H1 (cell line): ENCODE data around the gene BUB1B. TPM values are rescaled to one million over a fixed set of nuclear protein-coding genes. Genes with fewer than 3 reads are reported as not detected.

Experiments
- CTCF ChIA-PET: fragments of 300-600 bp; sonication (Branson Sonifier 250); formaldehyde crosslinking; loops from one replicate; lab custom pipeline; 2021; ENCODE audit not compliant: partially characterized antibody; lab: Charles Lee
- POLR2A ChIA-PET: fragments of 300-600 bp; sonication (Branson Sonifier 250); formaldehyde crosslinking; loops from one replicate; lab custom pipeline; 2021; ENCODE audit warnings: inconsistent platforms; ENCODE audit not compliant: partially characterized antibody; lab: Charles Lee
- DNase-seq, 2 experiments: peaks; one replicate each; pipeline versions ENCODE4 v3.0.0 to v3.0.0-alpha.2; 2010 to 2022; ENCODE audit warnings: low spot score in 2 of 2, low read depth in 1 of 2, mixed read lengths in 1 of 2
- FAIRE-seq: peaks from 2 replicates; lab custom pipeline; 2011; peaks lifted over from hg19 to GRCh38; lab: Jason Lieb, UNC
- H2AFZ ChIP-seq: 2 replicates; pipeline ENCODE4 v1.8.1; 2012; ENCODE audit warnings: low read length, inconsistent platforms
- H2AK5ac ChIP-seq: 2 replicates; pipeline ENCODE4 v1.6.1; 2013; ENCODE audit warnings: low read depth, low read length
- H2BK120ac ChIP-seq: replicated peaks from 2 replicates; pipeline ENCODE3; 2013; ENCODE audit warnings: low read depth, low read length, inconsistent platforms
- H2BK12ac ChIP-seq: 2 replicates; pipeline ENCODE4 v1.6.1; 2013; ENCODE audit warnings: low read depth, low read length
- H2BK15ac ChIP-seq: 2 replicates; pipeline ENCODE4 v1.6.1; 2013; ENCODE audit warnings: low read length
- H2BK20ac ChIP-seq: 2 replicates; pipeline ENCODE4 v1.6.1; 2013; ENCODE audit warnings: low read length
- H2BK5ac ChIP-seq: 2 replicates; pipeline ENCODE4 v1.6.1; 2013; ENCODE audit warnings: low read depth, low read length
- H3K14ac ChIP-seq: 2 replicates; pipeline ENCODE4 v1.6.1; 2013; ENCODE audit warnings: inconsistent platforms; ENCODE audit not compliant: insufficient read length
- H3K18ac ChIP-seq: 2 replicates; pipeline ENCODE4 v1.6.1; 2013; ENCODE audit warnings: low read length; ENCODE audit errors: extremely low read depth
- H3K23ac ChIP-seq: 2 replicates; pipeline ENCODE4 v1.6.1; 2013; ENCODE audit warnings: inconsistent platforms; ENCODE audit not compliant: insufficient read length
- H3K23me2 ChIP-seq: 2 replicates; pipeline ENCODE4 v1.6.1; 2013; ENCODE audit warnings: low read depth, low read length
- H3K27ac ChIP-seq: 2 replicates; pipeline ENCODE4 v1.6.1; 2011; ENCODE audit warnings: low read depth, low read length, inconsistent platforms
- H3K27me3 ChIP-seq, 4 experiments: replicated peaks in 1 of 4; 1 replicate in 1 of 4; 2 replicates in 3 of 4; pipeline versions ENCODE4 v1.6.1 to v1.8.1; 2011 to 2013; ENCODE audit warnings: low read length in 3 of 4, mild to moderate bottlenecking in 3 of 4, inconsistent platforms in 2 of 4, mixed read lengths in 2 of 4, moderate library complexity in 1 of 4; ENCODE audit not compliant: control insufficient read depth in 3 of 4, insufficient read depth in 3 of 4; ENCODE audit errors: extremely low read depth in 1 of 4
- H3K36me3 ChIP-seq, 4 experiments: 2 replicates each; pipeline versions ENCODE4 v1.6.1 to v1.8.1; 2011 to 2013; ENCODE audit warnings: mild to moderate bottlenecking in 4 of 4, low read length in 3 of 4, moderate library complexity in 2 of 4, control low read depth in 1 of 4, inconsistent platforms in 1 of 4; ENCODE audit not compliant: insufficient read depth in 4 of 4, control insufficient read depth in 2 of 4
- H3K4ac ChIP-seq: replicated peaks from 2 replicates; pipeline ENCODE3; 2013; ENCODE audit warnings: low read length, low read depth, mixed read lengths, inconsistent platforms; ENCODE audit not compliant: insufficient read length
- H3K4me1 ChIP-seq, 4 experiments: replicated peaks in 1 of 4; 1 replicate in 1 of 4; 2 replicates in 3 of 4; pipeline versions ENCODE4 v1.6.1 to v1.8.1; 2011 to 2013; ENCODE audit warnings: low read length in 3 of 4, inconsistent platforms in 2 of 4, mixed read lengths in 1 of 4; ENCODE audit not compliant: insufficient read depth in 4 of 4, control insufficient read depth in 3 of 4
- H3K4me2 ChIP-seq, 2 experiments: 2 replicates each; pipeline versions ENCODE4 v1.6.1 to v1.8.1; 2011 to 2013; ENCODE audit warnings: low read depth in 2 of 2, low read length in 2 of 2, control low read depth in 1 of 2, inconsistent platforms in 1 of 2, mild to moderate bottlenecking in 1 of 2; ENCODE audit not compliant: insufficient read depth in 1 of 2
- H3K4me3 ChIP-seq, 4 experiments: fragments of 200-600, 300-600 bp in 1 of 4; sonication (generic), shearing (Covaris generic), sonication (Bioruptor Twin) in 1 of 4; 2 replicates each; pipeline versions ENCODE4 v1.5.1 to v1.8.1; 2011 to 2016; ENCODE audit warnings: low read length in 4 of 4, low read depth in 3 of 4, control low read depth in 2 of 4, inconsistent platforms in 2 of 4, mild to moderate bottlenecking in 2 of 4, mixed read lengths in 1 of 4, moderate library complexity in 1 of 4; ENCODE audit not compliant: insufficient read depth in 2 of 4; ENCODE audit errors: extremely low read depth in 1 of 4
- H3K56ac ChIP-seq: replicated peaks from 2 replicates; pipeline ENCODE3; 2013; ENCODE audit warnings: low read depth, mild to moderate bottlenecking, mixed read lengths, low read length, inconsistent platforms; ENCODE audit not compliant: insufficient read length
- H3K79me1 ChIP-seq: 2 replicates; pipeline ENCODE4 v1.6.1; 2013; ENCODE audit warnings: low read depth, low read length, control low read depth
- H3K79me2 ChIP-seq, 2 experiments: 2 replicates each; pipeline versions ENCODE4 v1.6.1 to v1.8.1; 2012 to 2013; ENCODE audit warnings: low read length in 2 of 2, mild to moderate bottlenecking in 2 of 2, inconsistent platforms in 1 of 2; ENCODE audit not compliant: insufficient read depth in 2 of 2, control insufficient read depth in 1 of 2
- H3K9ac ChIP-seq, 4 experiments: replicated peaks in 1 of 4; 1 replicate in 1 of 4; 2 replicates in 3 of 4; pipeline versions ENCODE4 v1.6.1 to v1.8.1; 2011 to 2013; ENCODE audit warnings: low read depth in 3 of 4, low read length in 3 of 4, control low read depth in 2 of 4, mild to moderate bottlenecking in 2 of 4, moderate library complexity in 2 of 4, inconsistent platforms in 1 of 4; ENCODE audit errors: extremely low read depth in 1 of 4
- H3K9me3 ChIP-seq, 2 experiments: 2 replicates each; pipeline versions ENCODE4 v1.6.1 to v1.8.1; 2012 to 2013; ENCODE audit warnings: mild to moderate bottlenecking in 2 of 2, moderate library complexity in 2 of 2, control low read depth in 1 of 2, inconsistent platforms in 1 of 2, low read depth in 1 of 2, low read length in 1 of 2, mixed read lengths in 1 of 2; ENCODE audit not compliant: insufficient read depth in 2 of 2
- H4K20me1 ChIP-seq, 2 experiments: replicated peaks in 1 of 2; 2 replicates each; pipeline versions ENCODE3 to v1.8.1; 2011 to 2013; ENCODE audit warnings: inconsistent platforms in 2 of 2, low read length in 2 of 2, mild to moderate bottlenecking in 1 of 2; ENCODE audit not compliant: insufficient read depth in 2 of 2, control insufficient read depth in 1 of 2
- H4K5ac ChIP-seq: 2 replicates; pipeline ENCODE4 v1.6.1; 2013; ENCODE audit warnings: low read length, low read depth, mixed read lengths, inconsistent platforms; ENCODE audit not compliant: insufficient read length
- H4K8ac ChIP-seq: 2 replicates; pipeline ENCODE4 v1.8.0; 2013; ENCODE audit warnings: mild to moderate bottlenecking, moderate library complexity, low read length, inconsistent platforms; ENCODE audit not compliant: insufficient read depth; ENCODE audit errors: extremely low read depth
- H4K91ac ChIP-seq: replicated peaks from 2 replicates; pipeline ENCODE3; 2013; ENCODE audit warnings: low read length, mixed read lengths, inconsistent platforms; ENCODE audit not compliant: insufficient read length
- BACH1 ChIP-seq: IDR thresholded peaks from 2 replicates; pipeline ENCODE4 v1.6.1; 2012; ENCODE audit warnings: low read length, improper control_type of control experiment
- CBX5 ChIP-seq: fragments of 300-800, 300-1000 bp; sonication (generic); IDR thresholded peaks from 2 replicates; pipeline ENCODE4 v1.7.1; 2016; ENCODE audit warnings: antibody characterized with exemption, low read length, low read depth
- CHD2 ChIP-seq: IDR thresholded peaks from 2 replicates; pipeline ENCODE4 v1.6.1; 2012; ENCODE audit warnings: low read length, improper control_type of control experiment
- NANOG ChIP-seq: IDR thresholded peaks from 2 replicates; pipeline ENCODE4 v1.6.1; 2011; ENCODE audit warnings: low read length, low read depth, mild to moderate bottlenecking, inconsistent platforms; ENCODE audit not compliant: insufficient read depth, poor library complexity, severe bottlenecking
- SIX5 ChIP-seq: IDR thresholded peaks from 2 replicates; pipeline ENCODE4 v1.6.1; 2011; ENCODE audit warnings: mild to moderate bottlenecking, low read depth, low read length
- TBP ChIP-seq: IDR thresholded peaks from 2 replicates; pipeline ENCODE4 v1.6.1; 2011; ENCODE audit warnings: low read depth, low read length, improper control_type of control experiment
- ZNF274 ChIP-seq: IDR thresholded peaks from 2 replicates; pipeline ENCODE4 v1.7.0; 2012; ENCODE audit warnings: low read length, borderline replicate concordance; ENCODE audit errors: extremely low read depth
- WGBS, 2 experiments: shearing (Covaris generic) in 1 of 2; methylation state at CpG; one replicate each; pipeline versions ENCODE4 v1.1.6 to v1.1.7; 2013 to 2015; ENCODE audit warnings: low lambda C conversion rate in 2 of 2, mixed read lengths in 2 of 2, inconsistent platforms in 1 of 2, low coverage in 1 of 2, missing lambda C conversion rate in 1 of 2; ENCODE audit not compliant: insufficient replicate concordance in 2 of 2, insufficient coverage in 1 of 2, insufficient read length in 1 of 2; ENCODE audit errors: extremely low coverage in 1 of 2, missing lambda C conversion rate in 1 of 2; 5-methylcytosine and 5-hydroxymethylcytosine counted together
- polyA plus RNA-seq, 7 experiments: library from polyadenylated mRNA; depleted of rRNA in 3 of 7; stranded (reverse) in 5 of 7; unstranded in 2 of 7; fragments of >200 nt in 5 of 7; fragments of 200-250 nt in 2 of 7; gene quantifications; 1 replicate in 5 of 7; 2 replicates in 1 of 7; 4 replicates in 1 of 7; pipeline versions ENCODE4 v1.2.1 to v1.2.3, GENCODE V29; 2011 to 2013; ENCODE audit warnings: missing spikeins in 2 of 7, mixed read lengths in 2 of 7
- total RNA-seq: library from RNA; stranded (reverse); fragmentation: NEBNext Ultra II Directional; extraction: Animal tissue kit (Norgen Biotek cat#: 25700); gene quantifications from 2 replicates; pipeline ENCODE4 v1.2.1, GENCODE V29; 2021

Gene BUB1B
- total and polyA plus RNA-seq, 2 of the 8 experiments (the other 6 are each of a cell fraction or from before 2014, with no cell fraction given) = 48.9 to 144 TPM

DNA sequence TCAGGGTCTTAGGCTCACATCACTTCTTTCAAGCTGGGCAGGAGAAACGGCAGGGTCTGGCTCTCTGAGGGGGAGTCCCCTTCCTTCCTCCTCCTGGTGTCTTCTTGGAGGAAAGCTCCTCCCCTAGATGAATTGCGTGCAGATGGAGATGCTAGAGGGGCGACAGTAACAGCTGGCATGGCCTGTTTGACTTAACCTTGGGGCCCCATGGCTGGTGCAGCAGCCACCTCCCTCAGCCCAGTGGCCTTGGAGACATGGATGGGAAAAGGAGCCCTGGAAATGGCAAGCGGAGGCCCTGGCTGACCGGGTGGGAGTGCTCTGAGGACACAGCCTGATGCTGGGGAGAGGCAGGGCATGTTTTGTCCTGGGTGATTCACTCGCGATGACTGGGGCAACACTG lies 98.2 kb downstream of the BUB1B start:
- Histone ChIP-seq H2BK15ac (0 out of 2 replicates have a peak overlapping the region, but pooled peaks have one; percentile 88), H3K4ac (no peak overlapping the region), H2BK12ac (peak overlapping the region; percentile 68; the same call in 1 of the 2 replicates), H3K4me2 (no peak overlapping the region), H3K27ac (no peak overlapping the region), H3K79me2 (no peaks in the 10 kb centered on the region), H2BK5ac (peak overlapping the region; percentile 81), H3K4me1 (peaks cover 0 to 15% (median 6%) of the 10 kb centered on the region in 4 experiments; a peak in 6 of 7 replicates), H3K23me2 (no peaks in the 10 kb centered on the region), H4K91ac (no peak overlapping the region), H3K36me3 (no peaks in the 10 kb centered on the region), H2BK20ac (peak overlapping the region; percentile 32; the same call in 1 of the 2 replicates), H3K79me1 (no peaks in the 10 kb centered on the region; the same call in 1 of the 2 replicates), H3K4me3 (no peak overlapping the region), H2AK5ac (peak overlapping the region; percentile 93; the same call in 1 of the 2 replicates), H3K9ac (peak overlapping the region in 1 of 4 experiments; percentile 32; a peak in 2 of 7 replicates), H4K5ac (no peak overlapping the region), H2AFZ (peak overlapping the region; percentile 5; the same call in 1 of the 2 replicates), H3K18ac (peak overlapping the region; percentile 68; the same call in 1 of the 2 replicates), H3K9me3 (no peaks in the 10 kb centered on the region), H3K23ac (no peak overlapping the region), H3K14ac (no peak overlapping the region), H2BK120ac (no peak overlapping the region), H3K56ac (no peak overlapping the region), H4K20me1 (no peaks in the 10 kb centered on the region), H4K8ac (no peak overlapping the region), H3K27me3 (peaks cover 0 to 8% (median 5%) of the 10 kb centered on the region in 4 experiments; a peak in 6 of 7 replicates)
- no peak for FAIRE-seq
- DNase-seq = no peak
- ChIA-PET CTCF (interaction anchor here (0.9 to 46.3 kb wide), 13 partner anchors 8 to 214 kb away, joined by 3 to 1340 read pairs (median 6); partner anchors contain the start of genes CCDC9B and PAK6), POLR2A (interaction anchor here (1.0 to 1.7 kb wide), 4 partner anchors 14 to 23 kb away, joined by 3 to 6 read pairs (median 4); partner anchors contain the start of gene PAK6)
- 84% methylated on average over 7 of the region's 7 CpGs; no CpG with 5 or more reads in 1 of the 2 experiments for WGBS, 2 experiments
- no peak for TF ChIP-seq CBX5
- no peak for TF ChIP-seq BACH1
- TF ChIP-seq ZNF274 = no peak
- TF ChIP-seq SIX5 = no peak
- no peak for TF ChIP-seq TBP
- TF ChIP-seq CHD2 = no peak
- TF ChIP-seq NANOG = no peak
